Measurements from ENCODE around the gene CLIP4.

CLIP4 gene

DNA sequence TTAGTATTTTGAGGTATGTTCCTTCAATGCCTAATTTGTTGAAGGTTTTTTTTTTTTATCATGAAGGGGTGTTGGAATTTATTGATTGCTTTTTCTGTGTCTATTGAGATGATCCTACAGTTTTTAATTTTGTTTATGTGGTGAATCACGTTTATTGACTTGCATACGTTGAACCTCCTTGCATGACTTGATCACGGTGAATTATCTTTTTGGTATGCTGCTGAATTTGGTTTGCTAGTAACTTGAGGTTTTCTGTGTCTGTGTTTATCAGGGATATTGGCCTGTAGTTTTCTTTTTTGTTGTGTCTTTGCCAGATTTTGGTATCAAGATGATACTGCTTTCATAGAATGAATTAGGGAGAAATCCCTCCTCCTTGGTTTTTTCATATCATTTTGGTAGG, 23.9 kb downstream of the CLIP4 start:
- no peak for DNase-seq

DNA sequence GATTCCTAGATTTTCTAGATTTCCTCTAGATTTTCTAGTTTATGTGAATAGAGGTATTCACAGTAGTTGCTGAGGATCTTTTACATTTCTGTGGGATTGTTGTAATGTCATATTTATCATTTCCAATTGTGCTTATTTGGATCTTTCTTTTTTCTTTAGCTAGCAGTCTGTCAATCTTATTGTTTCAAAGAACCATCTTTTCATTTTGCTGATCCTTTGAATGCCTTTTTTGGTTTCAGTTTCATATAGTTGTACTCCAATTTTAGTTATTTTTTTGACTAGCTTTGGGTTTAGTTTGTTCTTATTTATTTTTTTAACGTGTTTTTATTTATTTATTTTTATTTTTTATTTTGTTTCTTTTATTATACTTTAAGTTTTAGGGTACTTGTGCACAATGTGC, 24.5 kb downstream of the CLIP4 start:
- no peak for DNase-seq

DNA sequence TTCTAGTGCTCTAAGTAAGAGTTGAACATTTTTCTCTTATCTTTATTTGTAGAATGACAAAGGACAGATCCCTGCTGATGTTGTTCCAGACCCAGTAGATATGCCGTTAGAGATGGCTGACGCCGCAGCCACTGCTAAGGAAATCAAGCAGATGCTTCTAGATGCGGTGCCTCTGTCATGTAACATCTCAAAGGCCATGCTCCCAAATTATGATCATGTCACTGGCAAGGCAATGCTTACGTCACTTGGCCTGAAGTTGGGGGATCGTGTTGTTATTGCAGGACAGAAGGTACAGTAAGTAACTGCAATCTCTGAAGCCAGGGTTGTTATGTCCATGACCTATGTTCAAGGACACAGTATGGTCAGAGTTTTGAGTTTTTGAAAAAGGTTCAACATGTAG, 28.4 kb downstream of the CLIP4 start:
- no peak for DNase-seq

DNA sequence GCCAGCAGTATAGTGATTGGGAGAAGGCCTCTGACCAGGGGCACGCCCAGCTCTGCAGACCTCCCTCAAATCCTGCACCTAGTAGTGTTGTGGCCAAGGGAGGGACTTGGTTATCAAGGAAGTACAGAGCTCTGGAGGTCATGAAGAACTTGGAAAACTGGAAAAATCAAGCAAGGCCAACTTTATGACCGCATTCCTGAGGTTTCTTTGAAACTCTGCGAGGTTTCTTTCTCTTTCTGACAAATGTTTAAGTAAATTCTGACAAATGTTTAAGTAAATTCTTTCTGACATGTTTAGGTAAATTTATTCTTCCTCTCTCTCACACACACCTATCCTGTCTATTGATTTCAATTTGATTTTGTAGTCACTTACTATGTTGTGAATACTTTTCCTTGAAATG, 31.0 kb downstream of the CLIP4 start:
- DNase-seq, result no peak

DNA sequence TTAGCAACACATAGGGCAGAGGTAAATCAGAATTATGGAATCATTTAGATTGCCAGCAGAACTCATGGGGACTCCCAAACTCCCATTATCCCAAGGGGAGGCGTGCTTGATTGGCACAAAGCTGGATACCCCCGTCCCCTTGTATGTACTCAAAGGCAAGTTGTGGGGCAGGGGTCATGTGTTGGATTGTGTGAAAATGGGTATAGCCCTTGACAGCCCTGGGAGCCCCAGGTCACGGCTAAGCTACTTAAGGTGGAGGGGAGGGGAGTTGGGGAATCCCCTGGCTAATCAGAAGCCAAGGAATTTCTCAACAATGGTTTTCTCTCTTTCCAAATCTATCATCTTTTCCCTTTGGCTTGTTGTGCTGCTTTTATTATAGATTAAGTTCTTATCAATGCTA, 32.7 kb downstream of the CLIP4 start:
- DNase-seq, result no peak

DNA sequence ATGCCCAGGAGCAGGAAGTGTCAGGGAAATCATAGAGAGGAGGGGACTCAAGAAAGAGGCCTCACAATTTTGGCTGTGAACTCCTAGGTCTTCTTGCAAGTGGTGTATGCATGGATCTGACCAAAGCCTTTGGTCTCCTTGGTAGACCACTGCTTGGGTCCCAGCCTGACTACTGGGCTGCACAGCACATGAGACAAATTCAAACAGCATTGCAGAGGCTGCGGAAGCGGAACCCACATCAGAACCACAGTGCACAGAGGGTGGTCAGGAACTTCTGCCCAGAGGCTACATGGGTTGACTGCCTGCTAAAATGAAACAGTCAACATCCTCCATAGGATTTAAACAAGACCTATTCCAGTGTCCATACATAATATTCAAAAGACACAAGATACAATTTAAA, 39.4 kb downstream of the CLIP4 start:
- no peak for DNase-seq

DNA sequence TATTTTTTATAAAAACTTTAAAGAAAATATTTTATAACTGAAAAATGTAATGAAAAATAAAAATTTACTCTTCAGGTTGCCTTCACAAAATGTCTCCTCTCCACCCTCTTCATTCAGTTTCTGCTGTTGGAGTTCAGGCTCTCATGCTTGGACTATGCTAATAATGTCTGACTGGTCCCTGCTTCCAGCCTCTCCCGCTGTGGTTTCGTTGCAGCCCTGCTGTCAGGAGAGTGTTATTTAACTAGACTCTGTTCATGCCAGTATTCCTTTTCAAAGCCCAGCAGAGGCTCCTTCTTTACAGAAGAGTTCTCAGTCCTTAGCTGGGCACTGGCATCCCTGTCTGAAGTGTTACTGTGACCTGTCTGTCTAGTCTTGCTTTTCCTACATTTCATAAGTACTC, 40.4 kb downstream of the CLIP4 start:
- no peak for DNase-seq

DNA sequence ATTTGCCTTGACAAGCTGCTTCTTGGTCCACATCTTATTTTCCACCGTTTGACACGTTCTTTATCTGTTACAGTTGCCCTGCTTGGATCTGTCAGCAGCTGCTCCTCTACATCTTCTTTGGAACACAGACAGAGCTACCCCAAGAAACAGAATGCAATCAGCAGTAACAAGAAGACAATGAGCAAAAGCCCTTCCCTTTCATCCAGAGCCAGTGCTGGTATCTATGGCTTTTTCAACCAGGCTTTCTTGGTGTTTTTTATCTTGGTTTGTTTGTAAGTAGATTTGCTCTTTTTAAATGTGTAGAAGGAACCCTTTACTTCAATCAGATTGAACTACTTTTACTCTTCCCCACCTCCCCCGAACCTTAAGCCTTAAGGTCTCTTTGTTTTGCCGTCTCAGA, 41.9 kb downstream of the CLIP4 start:
- DNase-seq, result no peak

DNA sequence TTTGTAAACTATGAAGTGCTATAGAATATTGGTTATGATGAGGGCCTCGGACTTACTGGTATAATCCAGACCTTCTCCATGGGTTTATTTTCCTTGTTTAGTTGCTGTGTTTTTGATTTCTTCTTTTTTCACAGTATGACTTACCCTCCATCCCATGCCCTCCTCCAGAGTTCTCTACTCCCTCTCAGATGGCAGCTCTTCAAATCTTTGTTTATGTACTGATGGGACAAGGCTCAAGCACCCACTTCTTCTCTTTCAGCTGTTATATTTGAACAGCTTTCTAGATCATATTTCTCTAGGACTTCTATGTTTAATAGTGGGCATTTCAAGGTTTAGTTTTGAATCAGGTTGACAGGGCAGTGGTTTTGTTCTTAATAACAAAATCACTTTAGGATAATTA, 43.9 kb downstream of the CLIP4 start:
- DNase-seq, result no peak

DNA sequence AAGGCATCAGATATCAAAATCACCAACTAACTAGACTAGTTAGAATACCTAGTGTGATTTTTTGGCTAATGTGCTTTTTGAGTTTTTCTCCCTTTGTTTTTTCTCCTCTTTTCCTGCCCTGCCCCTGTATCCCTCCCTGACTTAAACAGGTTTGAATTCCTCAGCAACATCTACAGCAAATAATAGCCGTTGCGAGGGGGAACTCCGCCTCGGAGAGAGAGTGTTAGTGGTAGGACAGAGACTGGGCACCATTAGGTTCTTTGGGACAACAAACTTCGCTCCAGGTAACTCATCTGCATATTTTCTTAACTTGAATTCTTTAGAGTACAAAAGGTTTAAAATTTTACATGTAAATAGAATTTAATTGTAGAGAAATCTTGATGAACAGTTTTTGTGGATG, 45.0 kb downstream of the CLIP4 start:
- no peak for DNase-seq

DNA sequence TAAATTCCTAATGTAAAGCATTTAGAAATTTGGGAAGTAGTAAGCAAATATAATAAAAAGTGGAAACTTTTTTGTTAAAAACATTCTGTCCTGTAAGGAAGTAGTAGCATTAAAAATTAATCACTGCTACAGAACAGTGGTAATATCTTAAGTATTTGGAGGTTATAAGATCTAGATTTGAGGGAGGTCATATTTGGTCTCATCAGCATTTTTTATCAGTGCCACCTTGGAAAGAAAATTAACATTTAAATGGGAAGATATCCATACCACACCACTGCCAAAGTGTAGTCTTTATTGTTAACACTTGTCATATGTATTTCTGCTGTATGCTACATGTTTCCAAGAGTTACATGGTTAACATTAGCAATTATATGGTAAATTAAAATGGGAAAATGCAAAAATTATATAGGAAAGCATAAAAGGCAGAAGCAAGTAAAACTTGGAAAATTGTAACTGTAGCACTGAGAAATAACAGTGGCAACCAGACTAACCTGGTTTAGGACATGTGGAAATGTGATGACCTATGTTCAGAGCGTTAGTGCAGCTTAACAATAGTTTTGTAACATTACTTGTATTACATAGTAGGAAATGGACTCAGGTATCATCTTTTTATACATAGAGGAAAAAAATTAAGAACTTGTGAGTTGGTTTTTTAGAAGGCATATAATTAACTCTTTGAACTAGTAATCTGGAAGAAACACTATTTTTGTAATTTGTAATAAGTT, 47.2 kb downstream of the CLIP4 start:
- no peak for DNase-seq

DNA sequence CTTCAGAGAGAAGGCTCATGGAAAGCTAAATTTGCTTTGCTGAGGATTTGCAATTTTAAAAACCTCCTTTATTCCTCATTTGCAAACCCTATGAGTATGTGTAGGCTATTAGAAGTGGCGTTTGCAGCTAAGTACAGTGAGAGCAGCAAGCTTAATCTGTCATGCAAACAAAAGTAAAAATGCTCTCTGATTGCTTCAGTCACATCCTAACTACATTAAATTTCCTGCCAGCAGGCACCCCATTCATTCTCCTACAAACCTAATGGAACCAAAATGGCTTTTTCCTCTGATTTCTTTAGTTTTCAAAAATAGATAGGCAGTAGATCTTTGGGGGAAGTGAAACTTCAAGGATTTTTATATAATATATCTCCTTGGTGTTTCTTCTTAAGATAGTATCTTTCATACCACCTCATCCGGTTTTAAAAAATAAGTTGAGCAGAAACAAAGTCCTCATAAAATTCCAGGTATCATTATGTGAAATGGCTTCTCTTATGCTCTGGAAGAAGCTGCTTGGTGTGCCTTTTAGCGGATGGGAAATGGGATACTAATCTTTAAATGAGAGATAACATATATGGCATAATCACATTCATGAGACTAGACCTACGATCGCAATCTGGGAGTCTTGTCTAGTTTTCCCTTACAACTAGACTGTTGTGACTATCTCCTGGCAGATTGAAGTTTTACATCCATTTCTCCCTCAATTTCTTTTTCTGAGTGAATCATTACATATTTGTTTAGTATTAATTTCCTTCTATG, 49.1 kb downstream of the CLIP4 start:
- no peak for DNase-seq

DNA sequence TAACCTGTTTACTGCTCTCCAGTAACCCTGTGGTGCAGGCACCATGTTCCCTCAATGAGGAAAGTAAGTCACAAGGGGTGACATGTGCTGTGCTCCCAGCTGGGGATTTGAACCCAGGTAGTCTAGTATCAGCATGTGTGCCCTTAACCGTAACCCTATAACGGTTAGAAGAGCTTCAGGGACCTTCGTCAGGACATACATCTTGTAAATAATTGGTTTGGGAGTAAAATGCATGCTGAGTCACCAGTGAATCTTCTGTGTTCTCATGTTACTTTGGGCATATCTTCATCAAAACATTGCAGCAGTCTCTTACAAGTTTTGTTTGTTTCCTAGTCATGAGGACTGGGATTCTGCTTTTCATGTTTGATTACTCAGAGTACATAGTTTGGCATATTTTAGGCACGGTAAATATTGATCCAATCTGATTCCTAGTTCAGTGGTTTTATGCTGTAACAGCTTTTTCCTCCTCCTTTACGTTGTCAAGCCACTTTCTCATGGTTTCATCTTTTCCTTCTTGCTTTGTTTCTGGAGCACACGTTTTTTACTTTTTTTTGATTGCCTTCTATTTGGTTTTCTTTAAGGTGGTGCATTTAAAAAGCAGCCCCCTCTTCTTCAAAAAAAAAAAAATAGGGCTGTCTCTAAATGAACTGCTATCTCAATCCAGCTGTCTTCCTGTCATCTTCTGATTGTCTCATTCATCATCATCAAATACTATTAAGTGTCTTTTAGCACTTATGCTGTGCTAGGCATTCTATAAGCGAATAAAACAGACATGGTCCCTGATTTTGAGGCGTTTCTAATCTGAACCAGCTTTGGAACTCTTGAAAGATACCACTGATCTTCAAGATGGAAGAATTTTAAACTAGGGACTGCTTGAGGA, 50.4 kb downstream of the CLIP4 start:
- DNase-seq, result no peak

DNA sequence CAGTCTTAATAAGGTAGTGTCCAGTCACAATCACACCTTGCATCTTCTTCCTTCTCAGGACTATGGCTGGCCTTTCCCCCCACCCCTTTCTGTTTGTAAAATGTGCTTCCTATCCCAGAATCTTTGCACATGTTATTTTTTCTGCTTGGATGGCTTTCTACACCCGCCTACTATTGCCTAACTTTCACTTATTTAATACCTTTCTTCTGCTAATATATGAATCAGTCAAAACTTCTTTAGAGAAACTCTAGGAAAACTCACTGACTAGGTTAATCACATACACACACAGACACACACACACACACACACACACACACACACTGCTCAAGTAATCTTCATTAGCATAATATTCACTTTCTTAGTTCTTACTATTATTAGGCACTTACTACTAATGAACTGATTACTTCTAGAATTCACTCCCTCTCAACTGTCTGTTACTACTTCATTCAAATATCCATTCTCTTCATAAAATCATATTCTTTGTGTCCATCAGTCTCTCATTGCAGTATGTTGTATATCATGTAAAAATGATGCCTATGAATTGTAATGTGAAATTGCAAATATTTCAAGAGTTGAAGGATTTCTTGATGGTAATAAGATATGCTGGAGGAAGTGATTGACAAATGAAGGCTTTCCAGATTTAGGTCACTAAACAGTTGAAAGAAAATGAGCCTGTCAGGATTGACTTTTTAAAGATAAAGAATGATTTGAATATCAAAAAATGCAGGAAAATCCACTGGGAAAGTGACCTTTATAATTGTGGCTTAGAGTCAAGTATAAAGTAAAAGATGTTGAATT, 51.2 kb downstream of the CLIP4 start:
- DNase-seq, result no peak

DNA sequence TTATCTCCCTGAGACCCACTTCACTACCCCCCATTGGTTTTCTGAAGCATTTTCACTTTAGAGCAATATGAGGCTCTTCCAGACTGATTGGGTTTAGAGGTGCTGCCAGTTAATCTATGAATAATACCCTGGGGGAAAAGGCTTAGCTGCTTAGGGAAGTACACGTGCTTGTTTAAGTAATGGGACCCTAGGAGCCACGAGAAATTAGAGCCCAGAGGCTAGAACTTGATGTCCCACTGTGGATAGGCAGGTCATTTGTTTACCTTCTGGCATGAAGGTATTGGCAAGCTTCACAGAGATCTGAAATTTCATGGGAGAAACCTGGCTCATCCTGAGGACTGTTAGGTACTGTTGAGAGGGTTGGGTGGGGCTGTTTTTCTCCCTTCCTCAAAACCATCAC, 59.7 kb downstream of the CLIP4 start:
- no peak for DNase-seq

DNA sequence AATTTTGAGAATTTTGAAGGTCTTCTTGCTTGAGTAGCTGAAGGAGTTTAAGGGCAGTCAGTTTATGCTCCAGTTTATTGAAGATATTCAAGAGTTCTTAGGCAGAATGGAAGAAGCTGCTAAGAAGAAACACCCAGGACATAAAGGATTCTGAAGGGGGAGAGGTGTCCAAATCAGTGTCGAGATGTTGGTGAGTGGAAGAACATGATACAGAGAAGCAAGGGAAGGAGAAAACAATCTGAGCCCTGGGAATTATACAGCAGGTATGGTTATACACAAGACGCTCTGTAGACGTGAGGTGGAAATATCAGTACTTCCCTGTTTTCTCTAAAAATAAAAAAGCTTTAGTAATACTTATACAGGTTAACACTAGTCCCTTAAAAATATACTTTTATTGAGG, 60.1 kb downstream of the CLIP4 start:
- no peak for DNase-seq

DNA sequence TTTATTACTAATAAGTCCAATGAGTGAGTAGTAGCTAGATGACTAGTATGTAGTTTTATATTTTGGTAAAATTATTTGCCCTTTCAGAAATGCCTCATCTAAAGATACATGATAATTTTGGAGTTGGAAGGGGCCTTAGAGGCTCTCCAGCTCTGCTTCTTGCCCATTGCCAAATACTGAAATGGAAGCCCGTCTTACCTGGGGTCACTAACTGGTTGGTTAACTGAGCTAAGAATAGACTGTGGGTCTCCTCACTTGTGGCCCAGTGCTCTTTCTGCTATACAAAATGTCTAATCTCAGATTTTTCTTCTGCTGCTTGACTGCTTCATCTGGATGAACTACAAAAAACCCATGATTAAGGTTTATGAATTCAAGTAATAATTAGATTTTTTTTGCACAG, 67.1 kb downstream of the CLIP4 start:
- DNase-seq, result no peak

DNA sequence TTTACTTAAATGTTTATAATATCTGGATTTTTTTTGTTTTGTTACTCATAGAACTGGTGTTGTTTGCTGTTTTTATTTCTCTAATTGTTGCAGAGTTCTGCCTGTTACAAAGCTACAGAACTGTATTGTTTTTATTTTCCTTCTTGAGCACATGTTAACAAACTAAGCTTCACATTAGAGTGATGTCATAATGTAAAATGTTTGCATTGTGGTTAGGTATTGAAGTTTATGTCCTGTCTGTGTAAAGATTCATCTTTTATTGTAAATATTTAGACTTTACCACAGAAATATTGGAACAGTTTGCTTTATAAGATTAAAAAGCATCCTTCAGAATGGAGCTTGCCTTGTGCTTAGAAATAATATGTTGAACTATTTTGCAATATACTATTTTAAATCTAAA, 67.7 kb downstream of the CLIP4 start:
- no peak for DNase-seq

DNA sequence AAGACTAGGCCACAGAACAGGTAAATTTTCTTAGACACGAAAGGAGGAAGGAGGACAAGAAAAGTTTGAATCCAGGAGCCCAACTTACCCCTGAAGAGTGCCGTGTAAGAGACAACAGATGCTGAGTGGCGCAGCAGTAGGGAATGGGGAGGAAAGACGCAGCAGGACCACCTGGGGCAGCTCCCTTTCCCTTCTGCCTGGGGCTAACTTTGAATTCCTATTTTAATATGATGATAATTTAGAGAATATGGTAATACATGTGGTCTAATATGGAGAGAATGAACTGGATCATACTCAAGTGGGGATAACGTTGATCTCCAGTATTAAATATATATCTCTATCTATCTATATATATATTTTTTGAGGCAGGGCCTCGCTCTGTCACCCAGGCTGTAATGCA, 69.3 kb downstream of the CLIP4 start:
- no peak for DNase-seq

DNA sequence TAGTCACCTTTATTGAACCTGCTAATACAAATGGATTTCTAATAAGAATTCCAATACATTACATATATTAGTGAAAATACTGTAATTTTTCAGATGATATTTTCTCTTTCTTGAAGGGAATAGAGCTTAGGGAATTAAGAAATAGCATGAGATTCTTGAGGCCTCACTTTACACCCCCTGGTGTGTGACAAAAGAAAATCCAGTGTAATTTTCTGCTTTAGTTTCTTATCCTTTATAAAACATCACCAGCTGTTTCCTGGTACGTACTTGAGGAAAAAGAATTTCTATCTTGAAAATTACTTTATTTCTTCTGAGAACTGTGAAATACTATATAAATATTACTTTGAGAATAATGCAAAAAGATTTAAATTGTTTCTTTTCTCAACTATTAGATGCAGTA, 71.6 kb downstream of the CLIP4 start:
- no peak for DNase-seq

DNA sequence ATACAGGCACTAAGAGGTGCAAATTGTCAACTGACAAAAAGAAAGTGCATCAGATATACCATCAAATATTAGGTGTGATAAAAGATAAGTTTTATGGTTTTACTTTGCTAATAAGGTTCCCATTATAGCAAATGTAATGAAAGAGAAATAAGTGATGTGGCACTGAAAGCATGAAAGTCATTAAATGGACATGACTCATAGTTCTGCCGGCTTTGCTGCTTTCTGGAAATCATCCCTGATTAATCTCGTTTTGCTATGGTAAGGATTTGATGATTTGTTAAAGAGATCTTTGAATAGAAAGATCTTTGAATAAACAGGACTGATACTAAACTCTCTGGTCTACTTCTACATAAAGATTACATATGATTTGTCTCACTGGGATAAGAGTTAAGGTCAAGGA, 72.7 kb downstream of the CLIP4 start:
- no peak for DNase-seq

DNA sequence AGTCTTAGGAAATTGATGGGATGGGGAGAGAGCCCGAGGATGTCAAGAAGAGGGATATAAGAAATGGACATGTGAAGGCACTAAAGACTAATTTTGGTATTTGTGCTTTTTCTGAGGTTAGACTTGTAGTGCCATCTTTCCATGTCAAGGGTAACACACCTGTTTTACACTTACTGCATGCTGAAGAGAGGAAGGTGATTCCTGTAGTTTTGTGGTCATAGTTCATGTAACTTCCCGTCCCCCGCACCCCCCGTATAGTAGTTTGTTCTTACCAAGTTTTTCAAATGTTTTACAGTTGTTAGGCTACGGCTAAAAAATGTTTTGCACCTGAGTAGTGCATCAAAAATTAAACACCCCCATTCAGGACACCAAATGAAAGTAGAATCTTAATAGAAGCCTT, 73.8 kb downstream of the CLIP4 start:
- DNase-seq, result no peak

DNA sequence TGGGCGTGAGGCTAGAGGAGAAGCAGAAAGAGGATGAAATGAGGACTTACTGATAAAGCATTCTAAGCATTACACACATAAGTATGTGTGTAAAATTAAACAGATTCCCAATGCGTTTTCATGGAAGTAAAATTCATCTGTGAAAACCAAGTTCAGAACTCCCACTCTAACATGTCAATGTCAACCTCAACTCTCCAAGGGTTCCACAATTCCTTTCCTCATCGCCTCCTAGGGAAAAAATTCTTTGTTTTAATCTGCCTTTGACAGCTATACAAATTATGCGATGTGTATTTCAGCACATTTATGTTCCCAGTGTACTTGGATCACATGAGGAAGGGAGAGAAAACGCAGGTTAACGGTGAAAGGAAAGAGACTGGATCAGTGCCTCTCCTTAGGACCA, 76.6 kb downstream of the CLIP4 start:
- no peak for DNase-seq
